HG02943 (cell line): ENCODE results near the gene CLMP.
"Not testable (repeated sequence)": the region's sequence is repeated elsewhere in the genome, so short reads cannot be mapped to it uniquely, and the experiment has no call there.

ENCODE experiments used
- ATAC-seq: cut with Tn5 transposase; IDR thresholded peaks from one replicate; pipeline ENCODE4 v1.9.1; 2021; ENCODE audit warnings: mild to moderate bottlenecking, low read depth, moderate library complexity; ENCODE audit not compliant: unreplicated experiment

CLMP gene

DNA sequence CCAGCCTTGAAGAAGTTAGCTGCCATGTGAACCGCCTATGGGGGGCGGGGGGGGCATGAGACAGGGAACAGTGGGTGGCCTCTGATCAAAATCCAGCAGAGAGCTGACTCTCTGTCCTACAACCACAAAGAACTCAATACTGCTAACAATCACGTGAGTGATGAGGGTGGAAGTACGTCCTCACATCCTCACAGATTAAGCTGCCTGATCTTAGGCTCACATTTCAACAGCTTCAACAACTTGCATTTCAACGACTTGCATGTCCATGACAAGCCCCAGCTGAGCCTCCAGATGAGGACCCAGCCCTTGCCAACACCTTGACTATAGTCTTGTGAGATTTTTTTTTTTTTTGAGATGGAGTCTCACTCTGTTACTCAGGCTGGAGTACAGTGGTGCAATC is 51.6 kb downstream of the CLMP start:
- no peak for ATAC-seq

DNA sequence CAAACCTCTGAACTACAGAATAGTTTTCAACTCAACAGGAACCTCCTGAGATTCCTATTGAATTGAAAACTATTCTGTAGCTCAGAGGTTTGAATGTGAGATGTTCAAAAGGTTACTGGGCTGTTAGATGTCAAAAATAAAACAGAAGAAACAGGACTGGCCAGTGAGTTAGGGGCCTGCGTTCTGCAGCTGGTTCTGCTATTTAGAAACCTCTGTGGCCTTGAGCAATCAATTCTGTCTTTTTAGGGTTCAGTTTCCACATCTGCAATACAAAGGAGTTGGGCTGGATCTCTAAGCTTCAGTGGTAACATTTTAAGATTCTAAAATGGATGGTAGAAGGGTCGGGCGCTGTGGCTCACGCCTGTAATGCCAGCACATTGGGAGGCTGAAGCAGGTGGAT is 55.8 kb downstream of the CLMP start:
- ATAC-seq = no peak

DNA sequence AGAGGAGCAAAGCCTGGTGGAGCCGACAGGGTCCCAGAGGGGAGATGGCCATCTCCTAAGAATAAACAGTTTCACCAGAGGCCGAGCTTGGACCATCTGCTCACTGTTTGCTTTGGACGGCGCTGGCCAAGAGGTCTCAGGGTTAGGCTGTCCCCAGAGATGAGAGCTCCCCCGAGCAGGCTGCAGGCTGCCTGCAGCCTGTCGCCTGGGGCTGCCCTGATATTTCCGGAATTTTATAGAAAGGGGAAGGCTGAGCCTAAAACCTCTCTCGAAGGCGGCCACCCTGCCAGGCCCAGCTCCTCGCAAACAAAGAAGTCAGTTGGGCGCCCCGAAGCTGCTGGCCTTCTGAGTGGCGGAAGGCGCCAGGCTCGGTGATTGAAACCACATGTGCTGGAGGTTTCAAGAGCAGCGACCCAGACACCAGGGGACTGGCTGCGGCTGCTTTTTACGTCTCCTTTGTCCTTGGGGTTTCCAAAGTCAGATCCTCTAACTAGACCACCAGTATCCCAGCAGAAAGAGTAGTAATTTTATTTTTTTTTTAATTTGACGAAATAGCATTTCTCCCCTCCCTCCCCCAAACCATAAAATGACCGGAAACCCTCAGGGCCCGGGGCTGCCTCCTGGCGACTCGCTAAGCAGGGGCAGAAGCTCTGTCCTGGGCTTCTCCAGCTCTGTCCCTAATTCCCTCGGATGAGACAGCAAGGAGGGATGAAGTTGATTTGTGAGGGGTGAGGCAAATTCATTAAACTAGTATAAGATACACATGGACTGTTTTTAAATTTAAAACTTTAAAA is 57.4 kb downstream of the CLMP start:
- ATAC-seq = no peak

DNA sequence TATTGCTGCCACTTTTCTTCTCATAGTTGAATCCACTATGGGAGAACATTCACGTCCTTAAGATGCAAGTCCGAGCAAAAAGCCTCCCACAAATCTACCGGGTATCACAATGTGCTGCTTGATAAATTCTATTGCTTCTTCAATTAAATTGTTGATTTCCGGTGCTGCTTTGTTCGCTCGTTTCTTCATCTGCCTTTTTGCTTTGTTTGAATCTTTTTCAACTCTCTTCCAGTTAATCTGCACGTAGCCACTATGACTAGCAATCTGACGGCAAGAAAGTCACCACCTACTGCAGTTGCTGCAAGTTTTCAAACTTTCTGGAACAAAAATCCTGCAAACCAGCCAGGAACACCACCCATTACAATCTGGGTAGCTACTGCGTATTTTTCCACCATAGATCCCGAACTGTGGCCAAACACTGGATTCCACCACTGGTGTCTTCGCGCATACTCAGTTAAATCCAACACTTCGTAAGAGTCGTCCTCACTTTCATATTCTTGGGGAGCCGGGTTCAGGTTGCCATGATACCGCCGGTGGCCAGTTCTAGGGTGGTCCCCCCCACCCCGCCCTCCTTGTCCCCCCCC is 59.1 kb downstream of the CLMP start:
- no peak for ATAC-seq

DNA sequence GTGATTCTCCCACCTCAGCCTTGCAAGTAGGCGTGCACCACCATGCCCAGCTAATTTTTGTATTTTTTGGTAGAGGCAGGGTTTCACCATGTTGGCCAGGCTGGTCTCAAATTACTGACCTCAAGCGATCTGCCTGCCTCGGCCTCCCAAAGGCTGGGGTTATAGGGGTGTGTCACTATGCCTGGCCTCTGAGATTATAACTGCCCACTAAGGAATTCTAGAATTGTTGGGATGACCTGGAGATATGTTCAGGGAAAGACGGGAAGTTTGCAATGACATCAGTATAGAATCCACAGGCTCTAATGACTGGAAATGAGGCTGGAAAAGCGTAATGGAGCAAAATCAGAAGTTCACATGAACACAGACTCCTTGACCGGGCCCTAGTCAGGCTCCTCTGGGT is 62.2 kb downstream of the CLMP start:
- no peak for ATAC-seq

DNA sequence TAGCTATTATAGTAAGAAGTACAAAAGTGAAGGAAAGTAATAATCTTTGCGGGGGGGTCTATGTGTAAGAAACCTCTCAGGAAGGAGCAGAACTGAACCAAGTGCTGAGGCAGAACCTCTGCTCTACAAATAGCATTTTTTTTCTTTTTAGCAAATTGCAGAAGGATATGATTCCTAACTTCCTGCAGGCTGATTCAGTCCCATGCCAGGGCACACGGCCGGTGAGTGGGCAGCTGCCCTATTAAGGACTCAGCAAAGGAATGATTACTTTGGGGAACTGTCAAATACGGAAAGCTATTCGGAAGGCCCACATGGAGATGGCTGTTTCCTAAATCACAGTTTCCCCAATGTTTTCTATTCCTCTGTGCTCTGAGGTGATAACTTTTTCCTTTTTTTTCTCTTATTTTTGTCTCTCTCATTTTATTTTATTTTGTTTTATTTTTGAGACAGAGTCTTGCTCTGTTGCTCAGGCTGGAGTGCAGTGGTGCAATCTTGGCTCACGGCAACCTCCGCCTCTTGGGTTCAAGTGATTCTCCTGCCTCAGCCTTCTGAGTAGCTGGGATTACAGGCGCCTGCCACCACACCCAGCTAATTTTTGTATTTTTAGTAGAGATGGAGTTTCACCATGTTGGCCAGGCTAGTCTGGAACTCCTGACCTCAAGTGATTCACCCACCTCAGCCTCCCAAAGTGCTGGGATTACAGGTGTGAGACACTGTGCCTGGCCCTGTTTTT is 62.8 kb downstream of the CLMP start:
- not testable (repeated sequence) for ATAC-seq

DNA sequence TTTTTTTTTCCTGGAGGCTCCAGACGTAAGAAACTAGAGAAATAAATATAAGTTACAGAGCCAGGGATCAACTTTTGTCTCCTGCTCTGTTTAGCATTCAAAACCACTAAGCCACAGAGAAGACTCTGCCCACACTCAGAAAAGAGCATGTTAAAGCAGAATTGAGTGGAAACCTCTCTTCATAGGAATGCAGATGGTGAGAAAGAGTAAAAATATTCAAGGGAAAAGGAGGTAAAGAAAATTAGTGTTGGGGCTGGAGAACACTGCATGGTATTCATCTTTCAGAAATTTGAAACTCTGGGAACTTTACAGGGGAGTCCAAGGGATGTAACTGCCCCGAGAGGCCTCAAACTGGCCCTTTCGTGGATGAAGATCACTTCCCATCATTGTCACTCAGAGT is 65.1 kb downstream of the CLMP start:
- no peak for ATAC-seq

DNA sequence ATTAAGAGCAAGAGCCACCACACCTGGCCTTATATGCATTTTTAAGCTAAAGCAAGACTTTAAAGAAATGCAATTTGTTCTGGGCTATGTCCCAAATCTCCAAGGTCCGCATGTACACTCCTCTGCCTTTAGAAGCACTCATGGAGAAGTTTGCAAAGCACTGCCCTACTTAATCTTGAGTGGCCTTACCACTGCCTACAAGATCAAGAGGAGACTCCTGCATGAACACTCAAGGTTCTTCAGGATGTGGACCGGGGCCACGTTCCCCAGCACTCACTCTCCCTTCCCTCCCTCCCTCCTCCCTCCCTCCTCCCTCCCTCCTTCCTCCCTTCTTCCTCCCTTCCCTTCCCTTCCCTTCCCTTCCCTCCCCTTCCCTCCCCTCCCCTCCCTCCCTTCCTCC is 69.9 kb downstream of the CLMP start:
- ATAC-seq = no peak

DNA sequence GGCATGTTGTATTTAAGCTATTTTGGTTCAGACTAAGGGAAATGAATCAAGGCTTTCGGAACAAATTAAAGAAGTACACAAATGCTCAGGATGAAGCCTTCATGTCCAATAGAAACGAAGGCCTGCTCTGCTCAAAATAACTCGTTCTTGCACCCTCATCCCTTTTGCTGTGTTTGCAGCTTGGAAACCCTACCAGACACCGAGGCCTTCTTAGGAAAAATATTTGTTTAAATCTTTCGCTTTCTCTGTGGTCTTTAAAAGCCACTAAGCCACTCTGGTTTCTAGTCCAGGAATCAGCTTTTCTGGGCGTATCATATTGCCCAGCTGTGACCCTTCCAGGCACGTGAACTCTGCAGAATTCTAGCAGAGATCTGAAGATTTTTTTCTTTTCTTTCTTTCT is 72.2 kb downstream of the CLMP start:
- ATAC-seq = no peak

DNA sequence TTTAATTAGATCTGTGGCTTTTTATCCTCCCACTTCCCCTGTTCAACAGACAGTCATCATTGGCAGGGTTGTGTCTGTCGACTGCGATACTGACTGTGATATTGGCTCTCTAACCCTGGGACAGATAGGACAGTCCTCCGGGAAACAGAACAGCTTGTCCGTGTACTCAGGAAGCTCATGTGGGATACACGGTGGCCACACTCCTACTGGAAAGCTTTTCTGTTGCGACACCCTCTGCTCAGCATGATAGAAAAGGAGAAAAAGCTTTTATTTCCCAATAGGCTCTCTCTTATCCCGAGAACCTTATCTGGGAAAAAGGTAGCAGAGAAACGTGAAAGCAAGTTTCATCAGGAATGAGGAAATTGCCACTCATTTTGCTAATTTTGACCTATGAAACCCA is 72.7 kb downstream of the CLMP start:
- ATAC-seq = no peak

DNA sequence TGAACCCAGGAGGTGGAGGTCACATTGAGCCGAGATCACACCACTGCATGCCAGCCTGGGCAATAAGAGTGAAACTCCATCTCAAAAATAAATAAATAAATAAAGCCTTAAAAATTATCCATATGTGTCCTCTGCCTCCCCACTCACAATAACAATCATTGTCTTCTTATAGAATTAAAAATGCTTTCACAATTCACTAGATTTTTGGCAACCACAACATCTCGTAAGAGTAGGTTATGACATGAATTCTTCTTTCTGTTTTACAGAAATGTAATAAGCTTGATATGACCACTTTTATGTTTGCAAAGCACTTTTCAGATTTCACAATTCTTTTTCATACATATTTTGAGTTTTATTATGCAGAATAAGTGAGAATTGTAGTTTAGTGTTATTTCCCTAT is 78.6 kb downstream of the CLMP start:
- ATAC-seq = no peak

DNA sequence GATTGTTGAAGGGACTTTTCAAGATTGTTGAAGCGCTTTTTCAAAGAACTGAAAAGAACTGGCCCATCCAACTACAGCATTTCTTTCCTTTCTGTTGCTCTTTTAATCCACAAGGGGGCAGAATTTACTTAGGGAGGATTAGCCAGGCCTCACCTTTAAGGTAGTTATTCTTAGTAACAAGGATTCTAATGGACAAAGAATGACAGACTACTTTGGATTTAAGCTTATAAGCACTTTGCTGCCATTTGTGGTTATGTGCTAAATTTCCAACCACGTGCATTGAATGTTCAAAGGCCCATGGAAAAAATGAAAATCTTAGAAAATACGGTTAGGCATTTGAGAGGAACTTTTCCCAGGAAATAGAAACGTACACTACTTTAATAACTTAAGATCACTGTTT is 83.6 kb downstream of the CLMP start:
- ATAC-seq = no peak

DNA sequence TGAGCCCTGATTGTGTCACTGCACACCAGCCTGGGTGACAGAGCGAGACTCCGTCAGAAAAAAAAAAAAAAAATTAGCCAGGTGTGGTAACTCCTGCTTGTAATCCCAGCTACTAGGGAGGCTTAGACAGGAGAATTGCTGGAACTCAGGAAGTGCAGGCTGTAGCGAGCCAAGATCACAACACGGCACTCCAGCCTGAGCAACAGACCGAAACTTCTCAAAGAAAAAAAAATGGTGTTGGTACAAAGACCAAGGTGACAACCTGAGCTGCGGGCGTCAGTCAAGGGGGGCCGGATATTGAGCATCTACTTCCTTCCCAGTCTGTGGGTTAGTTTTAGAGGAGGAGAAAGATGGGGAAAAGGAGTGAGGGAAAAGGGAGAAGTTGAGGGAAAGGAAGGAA is 84.7 kb downstream of the CLMP start:
- no peak for ATAC-seq

DNA sequence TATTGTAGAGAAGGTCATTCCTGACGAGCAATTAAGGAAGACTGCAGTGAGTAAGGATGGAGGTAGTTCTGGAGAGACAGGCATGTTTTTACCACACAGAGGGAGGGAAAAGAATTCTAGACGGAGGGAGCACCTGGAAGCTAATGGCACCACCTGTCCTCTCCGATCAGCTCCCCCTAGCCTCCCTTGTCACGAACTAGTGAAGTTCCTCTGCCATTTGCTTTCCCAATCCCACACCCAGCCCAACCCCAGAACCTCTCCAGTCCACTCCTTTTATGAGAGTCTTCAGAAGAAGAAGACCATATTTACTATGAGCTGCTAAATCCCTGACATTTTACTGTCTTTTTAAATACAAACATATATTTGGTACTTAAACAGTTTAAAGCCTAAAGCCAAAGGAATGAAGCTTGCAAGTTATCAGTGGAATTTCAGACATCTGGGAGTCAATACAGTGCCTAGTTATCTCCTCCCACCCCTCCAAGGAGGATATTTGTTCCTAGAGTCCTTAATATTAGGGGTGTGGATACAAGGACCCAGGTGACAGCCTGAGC is 87.0 kb downstream of the CLMP start:
- no peak for ATAC-seq

DNA sequence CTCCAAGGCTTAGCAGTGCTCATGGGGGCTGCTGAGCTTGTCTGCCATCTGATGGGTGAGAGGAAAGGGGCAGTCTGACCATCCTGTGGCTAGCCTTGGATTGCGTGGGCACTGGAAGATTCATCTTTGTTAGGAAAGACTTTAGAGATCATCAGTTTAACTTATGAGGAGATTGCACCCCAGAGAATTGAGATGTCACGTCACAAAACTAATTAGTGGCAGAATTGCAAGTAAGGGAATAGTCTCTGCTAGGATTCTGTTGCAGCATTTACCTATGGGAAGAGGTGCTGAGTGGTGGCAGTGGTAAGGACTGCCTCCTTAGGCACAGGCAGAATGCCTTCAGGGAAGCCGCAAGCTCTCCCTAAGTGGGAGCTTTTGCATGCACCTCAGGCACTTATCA is 90.4 kb downstream of the CLMP start:
- ATAC-seq = no peak

DNA sequence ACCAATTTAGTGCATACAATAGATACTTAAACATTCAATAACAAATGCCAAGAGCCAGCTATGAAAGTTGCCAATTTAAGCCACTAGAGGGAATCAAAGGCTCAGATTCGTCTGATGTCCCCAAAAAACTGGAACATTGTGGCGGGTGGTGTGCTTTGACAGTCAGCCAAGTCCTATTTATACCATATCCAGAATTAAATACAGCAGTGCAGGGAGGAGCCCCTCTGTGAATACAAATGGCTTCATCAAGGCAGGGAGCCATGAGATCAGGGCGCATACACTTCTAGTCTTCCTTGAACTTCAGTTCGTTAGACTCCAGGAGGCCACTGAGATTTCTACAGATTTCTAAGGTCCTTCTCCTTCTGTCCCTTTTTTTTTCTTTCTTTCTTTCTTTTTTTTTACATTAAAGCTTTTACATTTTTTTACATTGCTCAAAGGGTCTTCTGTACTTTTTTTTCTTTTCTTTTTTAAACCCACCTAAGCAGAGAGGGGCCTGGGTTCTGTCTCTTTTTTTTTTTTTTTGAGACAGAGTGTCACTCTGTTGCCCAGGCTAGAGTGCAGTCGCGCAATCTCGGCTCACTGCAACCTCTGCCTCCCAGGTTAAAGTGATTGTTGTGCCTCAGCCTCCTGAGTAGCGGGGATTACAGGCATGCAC is 91.6 kb downstream of the CLMP start:
- no peak for ATAC-seq

DNA sequence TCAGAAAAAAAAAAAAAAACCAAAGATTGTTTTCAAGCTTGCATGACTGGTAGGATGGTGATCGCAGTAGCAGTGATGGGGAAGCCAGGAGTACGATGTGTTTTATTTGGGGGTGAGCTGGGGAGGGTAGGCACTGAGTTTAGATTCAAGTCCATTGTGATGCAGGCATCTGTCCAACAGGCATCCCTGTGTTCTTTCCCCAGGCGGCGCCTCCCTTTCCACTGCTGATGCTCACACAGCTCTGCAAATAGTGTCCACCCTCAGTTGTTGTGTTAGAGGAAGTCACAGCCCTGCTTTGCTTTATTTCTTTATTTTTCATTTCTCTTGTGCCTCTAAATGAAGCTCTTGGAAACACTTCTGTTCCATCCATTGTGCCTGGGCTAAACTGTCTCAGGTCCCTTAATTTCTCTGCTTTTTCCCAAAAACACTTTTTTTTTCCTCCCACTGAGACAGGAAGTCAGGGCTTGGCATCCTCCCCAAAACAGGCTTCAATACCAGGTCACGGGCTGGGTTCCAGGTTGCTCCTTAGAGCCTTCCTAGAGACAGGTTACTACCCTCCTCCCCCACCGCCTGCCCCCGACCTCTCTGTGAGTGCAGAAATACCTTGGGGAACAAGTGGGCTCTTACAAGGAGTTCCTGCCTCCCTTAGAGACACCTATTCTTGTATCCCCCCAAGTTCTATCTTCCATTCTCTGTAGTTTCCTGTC is 94.5 kb downstream of the CLMP start:
- ATAC-seq = no peak

DNA sequence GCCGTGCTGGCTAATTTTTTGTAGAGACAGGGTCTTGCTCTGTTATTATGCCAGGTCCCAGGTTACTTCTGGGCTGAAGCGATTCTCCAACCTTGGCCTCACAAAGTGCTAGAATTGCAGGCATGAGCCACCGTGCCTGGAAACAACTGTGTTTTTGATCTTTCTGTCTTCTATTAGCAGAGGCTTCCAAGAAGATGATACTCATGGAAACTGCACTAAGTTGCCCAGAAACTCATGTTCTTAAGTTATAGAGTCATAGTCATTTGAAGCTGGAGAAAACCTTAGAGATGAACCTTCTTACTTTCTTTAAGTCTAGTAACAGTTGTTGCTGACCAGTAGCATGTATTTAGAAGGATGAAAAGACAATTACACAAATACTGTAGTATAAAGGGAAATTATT is 96.1 kb downstream of the CLMP start:
- no peak for ATAC-seq

DNA sequence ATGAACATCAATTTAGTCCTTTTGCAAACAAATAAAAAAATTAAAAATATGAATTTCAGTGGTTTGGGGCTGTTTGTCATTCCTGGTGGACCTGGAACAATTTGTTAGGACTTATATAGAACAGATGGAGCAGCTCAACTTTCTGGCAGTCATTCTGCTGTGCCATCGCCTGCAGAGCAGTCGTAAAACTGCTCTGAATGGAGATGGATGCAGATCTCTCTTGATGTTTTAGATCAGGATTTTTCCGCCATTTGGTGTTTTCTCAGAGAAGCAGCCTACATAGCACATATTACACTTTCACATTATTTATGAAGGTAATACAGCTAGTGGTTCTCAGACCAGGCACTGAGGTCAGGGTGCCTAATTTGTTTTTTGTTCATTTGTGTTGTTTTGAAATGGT is 101.3 kb downstream of the CLMP start:
- ATAC-seq = no peak

DNA sequence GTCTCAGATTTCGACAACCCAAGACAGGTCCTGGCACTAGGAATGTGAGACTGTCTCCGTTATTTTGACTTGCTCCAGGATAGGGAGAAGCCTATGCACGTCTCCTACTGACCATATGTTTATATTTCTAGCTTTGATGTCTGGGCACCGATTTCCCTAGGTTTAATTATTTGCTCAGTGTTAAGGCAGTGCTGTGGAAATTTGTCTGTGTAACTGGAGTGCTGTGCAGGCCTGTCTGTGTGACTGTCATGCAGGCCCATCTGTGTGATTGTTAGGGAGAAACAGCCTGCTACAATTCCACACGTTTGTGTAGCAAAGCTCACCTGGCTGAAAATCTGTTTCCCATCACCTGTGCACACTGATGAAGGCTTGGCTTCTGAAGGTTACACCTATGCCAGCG is 103.5 kb downstream of the CLMP start:
- no peak for ATAC-seq
